ENCODE results near the gene ASIC4.

ASIC4 gene

DNA sequence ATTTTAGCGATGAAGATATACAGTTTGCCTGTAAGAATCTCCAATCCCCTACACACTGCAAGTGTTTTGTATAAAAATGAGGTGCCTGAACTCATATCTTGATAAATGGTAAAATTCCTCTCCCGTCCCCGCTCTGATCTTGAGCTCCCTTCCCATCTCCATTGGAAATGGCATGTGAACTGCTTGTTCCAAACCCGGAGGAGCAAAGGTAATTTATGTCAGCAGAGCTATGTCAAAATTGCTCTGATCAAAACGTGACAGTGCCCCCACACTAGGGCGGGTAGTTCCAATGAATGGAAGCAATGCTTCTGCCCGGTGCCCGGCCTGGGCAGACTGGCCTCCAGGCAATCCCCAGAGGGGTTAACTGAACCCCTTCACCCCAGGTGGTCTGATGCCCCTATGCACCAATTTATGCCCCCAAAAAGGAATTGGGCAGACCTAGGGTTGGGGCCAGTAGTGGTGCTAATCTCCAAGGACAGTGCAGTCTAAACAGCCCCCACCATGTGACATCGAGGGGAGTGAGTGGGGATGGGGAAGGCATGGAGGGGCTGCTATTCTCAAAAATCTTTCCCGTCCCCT, 19.2 kb upstream of the ASIC4 start:
- TF ChIP-seq, protein P1, sequence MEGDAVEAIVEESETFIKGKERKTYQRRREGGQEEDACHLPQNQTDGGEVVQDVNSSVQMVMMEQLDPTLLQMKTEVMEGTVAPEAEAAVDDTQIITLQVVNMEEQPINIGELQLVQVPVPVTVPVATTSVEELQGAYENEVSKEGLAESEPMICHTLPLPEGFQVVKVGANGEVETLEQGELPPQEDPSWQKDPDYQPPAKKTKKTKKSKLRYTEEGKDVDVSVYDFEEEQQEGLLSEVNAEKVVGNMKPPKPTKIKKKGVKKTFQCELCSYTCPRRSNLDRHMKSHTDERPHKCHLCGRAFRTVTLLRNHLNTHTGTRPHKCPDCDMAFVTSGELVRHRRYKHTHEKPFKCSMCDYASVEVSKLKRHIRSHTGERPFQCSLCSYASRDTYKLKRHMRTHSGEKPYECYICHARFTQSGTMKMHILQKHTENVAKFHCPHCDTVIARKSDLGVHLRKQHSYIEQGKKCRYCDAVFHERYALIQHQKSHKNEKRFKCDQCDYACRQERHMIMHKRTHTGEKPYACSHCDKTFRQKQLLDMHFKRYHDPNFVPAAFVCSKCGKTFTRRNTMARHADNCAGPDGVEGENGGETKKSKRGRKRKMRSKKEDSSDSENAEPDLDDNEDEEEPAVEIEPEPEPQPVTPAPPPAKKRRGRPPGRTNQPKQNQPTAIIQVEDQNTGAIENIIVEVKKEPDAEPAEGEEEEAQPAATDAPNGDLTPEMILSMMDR (conservative IDR thresholded peaks at IDR 0.05; ENCODE audit: low read depth, low read length) = no peak
- H3K4me3 ChIP-seq (ENCODE audit: low read length) = no peak overlapping the region
- no peak for DNase-seq (ENCODE audit: low read depth)

DNA sequence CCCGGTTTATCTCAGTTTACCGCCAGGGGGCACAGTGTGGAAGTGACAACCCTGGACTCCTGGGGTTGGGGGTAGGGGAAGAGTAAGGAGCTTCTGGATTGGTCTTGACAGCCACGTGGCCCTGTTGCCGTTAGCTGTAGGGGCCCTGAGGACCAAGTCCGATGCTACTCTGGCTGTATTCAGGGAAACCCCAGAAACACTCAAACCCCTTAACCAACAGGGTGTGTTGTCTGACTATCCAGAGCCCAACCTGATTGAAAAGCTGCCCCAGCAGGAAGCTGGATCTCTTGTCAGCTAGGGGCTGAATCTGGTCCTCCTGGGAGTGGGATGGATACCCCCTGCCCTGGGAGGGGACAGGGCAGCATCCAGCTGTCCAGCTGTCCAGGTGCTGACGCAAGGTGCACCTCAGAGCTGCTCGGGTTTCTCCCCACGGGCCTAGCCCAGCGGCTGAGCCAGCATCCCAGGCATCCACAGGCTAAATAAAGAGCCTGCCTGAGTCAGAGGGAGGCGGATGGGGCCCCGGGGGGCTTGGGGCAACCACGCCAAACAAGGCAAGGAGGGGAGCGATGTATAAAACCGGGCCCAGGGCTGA, 18.7 kb upstream of the ASIC4 start:
- peak; percentile 36 for DNase-seq (ENCODE audit: low read depth)
- H3K4me3 ChIP-seq (ENCODE audit: low read length) = no peak overlapping the region
- TF ChIP-seq, protein P1 (conservative IDR thresholded peaks at IDR 0.05; ENCODE audit: low read depth, low read length) = peak; percentile 74

DNA sequence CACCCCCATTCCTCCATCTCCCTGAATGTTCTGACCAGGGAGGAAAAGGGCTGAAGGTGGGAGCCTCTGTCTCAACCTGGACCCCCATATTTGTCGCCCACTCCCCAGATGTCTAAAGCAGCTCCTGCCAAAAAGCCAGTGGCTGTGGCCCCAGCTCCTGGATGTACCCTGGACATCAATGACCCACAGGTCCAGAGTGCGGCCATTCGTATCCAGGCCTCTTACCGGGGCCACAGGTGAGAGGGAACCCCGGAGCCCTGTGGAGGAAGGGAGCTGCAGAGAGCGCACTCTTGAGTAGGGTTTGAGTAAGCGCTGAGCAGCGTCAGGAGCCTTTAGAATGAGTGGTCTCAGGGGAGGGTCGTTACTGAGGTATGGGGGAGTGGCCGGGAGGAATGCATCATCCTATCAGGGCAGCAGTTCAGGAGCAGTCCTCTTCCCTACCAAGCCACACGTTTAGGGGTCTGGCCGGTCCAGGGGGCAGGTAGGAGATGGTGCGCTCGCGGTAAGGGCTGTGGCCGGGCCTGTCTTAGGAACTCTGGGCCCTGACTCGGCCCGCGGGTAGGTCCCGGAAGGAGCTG, 17.9 kb upstream of the ASIC4 start:
- H3K4me3 ChIP-seq (ENCODE audit: low read length) = no peak overlapping the region
- no peak for DNase-seq (ENCODE audit: low read depth)
- TF ChIP-seq, protein P1 (conservative IDR thresholded peaks at IDR 0.05; ENCODE audit: low read depth, low read length) = no peak

DNA sequence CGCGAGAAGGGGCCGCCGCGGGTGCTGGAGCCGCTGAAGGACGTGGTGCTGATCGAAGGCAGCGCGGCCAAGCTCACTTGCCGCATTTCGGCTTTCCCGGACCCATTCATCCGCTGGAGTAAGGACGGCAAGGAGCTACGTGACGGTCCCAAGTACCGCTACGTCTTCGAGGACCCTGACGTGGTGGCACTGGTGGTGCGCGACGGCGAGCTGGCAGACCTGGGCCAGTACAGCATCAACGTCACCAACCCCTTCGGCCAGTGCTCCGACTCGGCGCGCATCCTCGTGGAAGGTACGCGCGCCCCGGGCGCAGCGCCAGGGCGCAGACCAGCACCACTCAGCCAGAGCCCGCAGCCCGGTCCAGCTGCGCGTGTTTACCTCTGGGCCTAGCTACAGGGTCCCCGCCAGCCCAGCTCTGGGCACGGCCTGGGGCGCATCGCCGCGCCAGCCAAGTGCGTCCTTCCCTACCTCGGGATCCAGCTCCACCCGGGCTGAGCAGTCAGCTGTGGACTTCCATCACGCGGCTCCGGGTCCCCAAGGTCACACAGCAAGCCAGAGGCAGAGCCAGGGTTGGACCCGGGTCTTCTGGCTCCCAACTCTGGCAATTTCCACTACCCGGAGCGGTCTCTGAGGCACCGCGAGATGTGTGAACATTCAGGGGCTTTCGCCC, 17.3 kb upstream of the ASIC4 start:
- no peak overlapping the region for H3K4me3 ChIP-seq (ENCODE audit: low read length)
- TF ChIP-seq, protein P1 (conservative IDR thresholded peaks at IDR 0.05; ENCODE audit: low read depth, low read length) = no peak
- no peak for DNase-seq (ENCODE audit: low read depth)

DNA sequence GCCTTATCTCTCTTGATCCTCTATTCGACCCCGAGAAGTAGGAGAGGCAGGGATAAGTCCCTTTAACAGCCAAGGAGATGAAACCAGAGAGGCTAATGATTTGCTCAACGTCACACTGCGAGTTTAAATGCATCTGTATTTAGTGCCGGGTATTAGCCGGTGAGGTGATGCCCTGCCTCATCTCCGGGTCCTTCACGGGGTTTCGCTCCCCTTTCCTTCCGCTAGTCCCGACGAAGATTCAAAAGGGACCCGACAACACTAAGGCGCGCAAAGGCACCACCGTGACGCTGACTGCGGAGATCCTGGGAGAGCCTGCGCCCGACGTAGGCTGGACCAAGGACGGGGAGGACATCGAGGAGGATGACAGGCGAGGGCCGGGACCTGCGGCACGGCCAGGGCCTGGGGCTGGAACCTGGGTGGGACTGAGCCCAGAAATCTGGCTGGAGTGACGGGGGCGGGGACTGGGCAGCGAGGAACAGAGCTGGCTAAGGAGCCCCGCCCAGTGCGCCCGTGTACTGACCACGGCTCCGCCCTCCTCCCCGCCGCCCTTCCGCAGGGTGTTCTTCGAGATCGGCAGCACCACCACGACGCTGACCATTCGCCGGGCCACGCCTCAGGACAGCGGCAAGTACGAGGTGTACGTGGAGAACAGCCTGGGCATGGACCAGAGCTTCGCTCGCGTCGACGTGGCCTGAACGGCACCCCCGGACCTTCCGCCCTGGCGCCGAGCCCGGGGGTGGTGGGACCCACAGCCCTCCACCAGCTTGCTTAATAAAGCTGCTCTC, 16.6 kb upstream of the ASIC4 start:
- TF ChIP-seq, protein P1 (conservative IDR thresholded peaks at IDR 0.05; ENCODE audit: low read depth, low read length) = no peak
- peak overlapping the region; percentile 82 for H3K4me3 ChIP-seq (ENCODE audit: low read length)
- DNase-seq (ENCODE audit: low read depth) = no peak

DNA sequence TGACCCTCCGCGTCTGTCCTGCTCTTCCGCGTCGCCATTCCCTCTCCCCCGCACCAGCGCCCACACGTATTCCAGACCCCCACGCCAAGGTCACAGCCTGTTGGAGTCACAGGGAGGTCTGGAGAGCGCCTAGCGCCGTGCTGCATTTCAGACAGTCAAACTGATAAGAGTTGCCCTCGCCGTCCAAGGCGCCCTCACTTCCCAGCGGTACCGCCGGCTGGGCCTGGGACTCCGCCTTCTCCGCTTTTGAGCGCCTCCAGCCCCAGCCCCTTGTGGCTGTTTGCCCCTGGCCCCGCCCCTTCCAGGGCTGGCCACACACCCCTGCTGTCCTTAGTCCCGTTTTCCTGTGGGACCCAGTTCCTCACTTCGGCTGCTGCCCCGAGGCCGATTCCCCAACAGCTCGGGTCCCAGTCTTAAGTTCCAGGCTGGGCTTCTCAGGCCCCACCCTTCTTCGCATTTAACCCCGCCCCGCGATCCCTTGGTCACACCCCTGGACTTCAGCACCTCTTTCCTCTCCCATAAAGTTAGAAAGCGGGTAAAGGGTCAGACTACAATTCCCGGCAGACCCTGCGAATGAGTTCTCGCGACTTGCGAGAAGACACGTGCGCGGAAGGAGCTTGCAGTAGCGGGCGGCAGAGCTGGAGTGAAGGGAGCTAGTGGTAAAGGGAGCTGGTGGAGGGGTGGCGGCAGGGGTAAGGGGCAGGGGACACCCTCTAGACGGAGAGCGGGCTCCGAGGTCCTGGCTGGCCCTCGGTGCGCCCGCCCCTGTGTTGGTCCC, 15.8 kb upstream of the ASIC4 start, which contains the start of gene GMPPA:
GMPPA (plus strand) TSS at position 612 of the 778 bp plus-strand sequence. CDS start 1,085 bp downstream, outside the sequence.
- TF ChIP-seq, protein P1 (conservative IDR thresholded peaks at IDR 0.05; ENCODE audit: low read depth, low read length) = peak; percentile 1
- peak; percentile 96 for DNase-seq (ENCODE audit: low read depth)
- H3K4me3 ChIP-seq (ENCODE audit: low read length) = peak within 1 kb of the TSS; percentile 82
